ENCODE data around the gene CADM1. TPM values are rescaled to one million over a fixed set of nuclear protein-coding genes. Genes with fewer than 3 reads are reported as not detected.

The CADM1 gene
- total RNA-seq, 1 donor from 2014 or later, result 41.7 TPM

GRCh38 chr11:115194802-115195110, 309.5 kb downstream of the CADM1 start:
- Histone ChIP-seq H3K27me3 (ENCODE audit: control insufficient read depth, insufficient read depth, low read length) (no peaks in the 10 kb centered on the region), H3K4me3 (ENCODE audit: low read depth, low read length) (no peak overlapping the region), H3K36me3 (ENCODE audit: control insufficient read depth, insufficient read depth, low read length) (no peaks in the 10 kb centered on the region)
- no peak for TF ChIP-seq CTCF (IDR thresholded peaks at IDR 0.05; ENCODE audit: insufficient read depth, low read length, poor library complexity, severe bottlenecking)
- no peak for DNase-seq (ENCODE audit: low read depth)

GRCh38 chr11:115193914-115194801, 310.1 kb downstream of the CADM1 start:
- no peak overlapping the region for H3K4me3 ChIP-seq (ENCODE audit: low read depth, low read length)
- no peak for TF ChIP-seq CTCF (IDR thresholded peaks at IDR 0.05; ENCODE audit: insufficient read depth, low read length, poor library complexity, severe bottlenecking)
- no peaks in the 10 kb centered on the region for H3K27me3 ChIP-seq (ENCODE audit: control insufficient read depth, insufficient read depth, low read length)
- no peaks in the 10 kb centered on the region for H3K36me3 ChIP-seq (ENCODE audit: control insufficient read depth, insufficient read depth, low read length)
- DNase-seq (ENCODE audit: low read depth), result no peak

- H3K36me3 ChIP-seq (ENCODE audit: control insufficient read depth, insufficient read depth, low read length), result no peaks in the 10 kb centered on the region
- H3K27me3 ChIP-seq (ENCODE audit: control insufficient read depth, insufficient read depth, low read length), result no peaks in the 10 kb centered on the region
- no peak for DNase-seq (ENCODE audit: low read depth)
- H3K4me3 ChIP-seq (ENCODE audit: low read depth, low read length), result no peak overlapping the region
- TF ChIP-seq CTCF (IDR thresholded peaks at IDR 0.05; ENCODE audit: insufficient read depth, low read length, poor library complexity, severe bottlenecking), result no peak
Measured at GRCh38 chr11:115191761-115192160, 312.5 kb downstream of the CADM1 start.

- Histone ChIP-seq H3K4me3 (ENCODE audit: low read depth, low read length) (no peak overlapping the region), H3K36me3 (ENCODE audit: control insufficient read depth, insufficient read depth, low read length) (no peaks in the 10 kb centered on the region), H3K27me3 (ENCODE audit: control insufficient read depth, insufficient read depth, low read length) (no peaks in the 10 kb centered on the region)
- no peak for DNase-seq (ENCODE audit: low read depth)
- TF ChIP-seq CTCF (IDR thresholded peaks at IDR 0.05; ENCODE audit: insufficient read depth, low read length, poor library complexity, severe bottlenecking), result no peak
Measured at GRCh38 chr11:115190196-115190595, 314.0 kb downstream of the CADM1 start.

- no peak for DNase-seq (ENCODE audit: low read depth)
- Histone ChIP-seq H3K27me3 (ENCODE audit: control insufficient read depth, insufficient read depth, low read length) (no peaks in the 10 kb centered on the region), H3K4me3 (ENCODE audit: low read depth, low read length) (no peak overlapping the region), H3K36me3 (ENCODE audit: control insufficient read depth, insufficient read depth, low read length) (no peaks in the 10 kb centered on the region)
- no peak for TF ChIP-seq CTCF (IDR thresholded peaks at IDR 0.05; ENCODE audit: insufficient read depth, low read length, poor library complexity, severe bottlenecking)
Measured at GRCh38 chr11:115188898-115189278, 315.3 kb downstream of the CADM1 start.
